Endothelial cell of umbilical vein (primary cell): ENCODE data around the gene NOD2. TPM values are rescaled to one million over a fixed set of nuclear protein-coding genes. Genes with fewer than 3 reads are reported as not detected.

Experiments used
- BruUV-seq: library from RNA; stranded (reverse); fragments of 400-500 nt; replicated peaks from 2 replicates; lab custom pipeline; 2021; lab: Mats Ljungman, UMichigan
- CTCF ChIA-PET: fragments of 300-600, 350-600 bp; sonication (Branson Sonifier 250); formaldehyde crosslinking; loops from one replicate; lab custom pipeline; 2021; ENCODE audit warnings: antibody characterized with exemption, inconsistent platforms; lab: Charles Lee
- POLR2A ChIA-PET: fragments of 300-600, 350-600 bp; sonication (Branson Sonifier 250); formaldehyde crosslinking; loops from one replicate; lab custom pipeline; 2021; ENCODE audit warnings: antibody characterized with exemption, inconsistent platforms; lab: Charles Lee
- DNase-seq: peaks from one replicate; pipeline ENCODE4 v3.0.0-alpha.2; 2011; ENCODE audit warnings: low read depth, low spot score
- FAIRE-seq: peaks from 2 replicates; lab custom pipeline; 2011; peaks lifted over from hg19 to GRCh38; lab: Jason Lieb, UNC
- H2AFZ ChIP-seq: 2 replicates; pipeline ENCODE4 v1.6.0; 2012; ENCODE audit warnings: low read depth, low read length, control low read depth, inconsistent platforms
- H3K27ac ChIP-seq: 2 replicates; pipeline ENCODE4 v1.5.1; 2011; ENCODE audit warnings: low read depth, mild to moderate bottlenecking, control low read depth, low read length, moderate library complexity; ENCODE audit not compliant: insufficient read depth
- H3K27me3 ChIP-seq, 2 experiments: 2 replicates each; pipeline versions ENCODE4 v1.6.0 to v1.6.1; 2011; ENCODE audit warnings: low read length in 2 of 2, mixed read lengths in 1 of 2; ENCODE audit not compliant: control insufficient read depth in 2 of 2, insufficient read depth in 2 of 2
- H3K36me3 ChIP-seq, 2 experiments: 2 replicates in 1 of 2; 3 replicates in 1 of 2; pipeline ENCODE4 v1.5.1; 2011; ENCODE audit warnings: low read length in 2 of 2, mild to moderate bottlenecking in 1 of 2, moderate library complexity in 1 of 2; ENCODE audit not compliant: control insufficient read depth in 2 of 2, insufficient read depth in 2 of 2; ENCODE audit errors: extremely low read depth in 1 of 2
- H3K4me1 ChIP-seq: 3 replicates; pipeline ENCODE4 v1.5.1; 2011; ENCODE audit warnings: mild to moderate bottlenecking, low read length; ENCODE audit not compliant: control insufficient read depth, insufficient read depth; ENCODE audit errors: extremely low read depth
- H3K4me2 ChIP-seq: 2 replicates; pipeline ENCODE4 v1.6.1; 2011; ENCODE audit warnings: low read length, control low read depth, mixed read lengths; ENCODE audit not compliant: insufficient read depth
- H3K4me3 ChIP-seq, 3 experiments: fragments of 200-600 bp in 1 of 3; sonication (generic), shearing (Covaris generic) in 1 of 3; replicated peaks in 1 of 3; 2 replicates each; pipeline ENCODE4 v1.5.1; 2011 to 2016; ENCODE audit warnings: control low read depth in 3 of 3, low read length in 3 of 3, mild to moderate bottlenecking in 2 of 3, inconsistent platforms in 1 of 3, low read depth in 1 of 3, moderate library complexity in 1 of 3; ENCODE audit not compliant: insufficient read depth in 1 of 3
- H3K79me2 ChIP-seq: 2 replicates; pipeline ENCODE4 v1.6.0; 2012; ENCODE audit warnings: low read length, inconsistent platforms; ENCODE audit not compliant: control insufficient read depth, insufficient read depth
- H3K9ac ChIP-seq: replicated peaks from 2 replicates; pipeline ENCODE3; 2011; ENCODE audit warnings: low read length, control low read depth; ENCODE audit not compliant: insufficient read depth; ENCODE audit errors: extremely low read depth
- H3K9me1 ChIP-seq: replicated peaks from 3 replicates; pipeline ENCODE4 v1.6.0; 2011; ENCODE audit warnings: mild to moderate bottlenecking, low read length; ENCODE audit not compliant: control insufficient read depth, insufficient read depth; ENCODE audit errors: extremely low read depth
- H3K9me3 ChIP-seq: replicated peaks from 2 replicates; pipeline ENCODE4 v1.5.1; 2012; ENCODE audit warnings: low read length, inconsistent platforms; ENCODE audit not compliant: control insufficient read depth, insufficient read depth
- H4K20me1 ChIP-seq: replicated peaks from 2 replicates; pipeline ENCODE3; 2011; ENCODE audit warnings: mild to moderate bottlenecking, low read length; ENCODE audit not compliant: control insufficient read depth, insufficient read depth; ENCODE audit errors: extremely low read depth
- CTCF ChIP-seq, 2 donors: IDR thresholded peaks; 1 replicate in 1 of 2; 2 replicates in 1 of 2; pipeline ENCODE4 v1.5.1; 2011; ENCODE audit warnings: low read length in 2 of 2, mild to moderate bottlenecking in 2 of 2, moderate library complexity in 2 of 2, control low read depth in 1 of 2, inconsistent platforms in 1 of 2, low read depth in 1 of 2; ENCODE audit not compliant: insufficient read depth in 1 of 2; ENCODE audit errors: extremely low read depth in 1 of 2
- EZH2 ChIP-seq: IDR thresholded peaks from 2 replicates; pipeline ENCODE4 v1.6.1; 2012; ENCODE audit warnings: borderline replicate concordance, low read depth, mild to moderate bottlenecking, moderate library complexity, low read length, inconsistent platforms; ENCODE audit not compliant: severe bottlenecking
- FOS ChIP-seq: IDR thresholded peaks from 2 replicates; pipeline ENCODE4 v1.6.1; 2011; ENCODE audit warnings: mild to moderate bottlenecking, low read length, moderate library complexity, borderline replicate concordance; ENCODE audit not compliant: insufficient read depth
- GATA2 ChIP-seq: IDR thresholded peaks from 2 replicates; pipeline ENCODE4 v1.7.0; 2011; ENCODE audit warnings: low read depth, mild to moderate bottlenecking, moderate library complexity, mixed read lengths, low read length; ENCODE audit not compliant: insufficient read length, insufficient read depth
- JUN ChIP-seq: IDR thresholded peaks from 2 replicates; pipeline ENCODE4 v1.6.1; 2011; ENCODE audit warnings: borderline replicate concordance, low read depth; ENCODE audit not compliant: insufficient read length, insufficient read depth
- MAX ChIP-seq: IDR thresholded peaks from 2 replicates; pipeline ENCODE4 v1.6.1; 2011; ENCODE audit not compliant: insufficient read depth, insufficient read length
- MYC ChIP-seq: IDR thresholded peaks from one replicate; pipeline ENCODE4 v1.6.1; 2011; ENCODE audit warnings: mild to moderate bottlenecking, low read depth, low read length
- POLR2A ChIP-seq: IDR thresholded peaks from 2 replicates; pipeline ENCODE4 v1.6.1; 2012; ENCODE audit warnings: low read depth, mild to moderate bottlenecking, control low read depth, low read length
- POLR2AphosphoS5 ChIP-seq: IDR thresholded peaks from 2 replicates; pipeline ENCODE4 v1.6.1; 2012; ENCODE audit warnings: low read depth, mild to moderate bottlenecking, control low read depth, low read length, moderate library complexity; ENCODE audit not compliant: insufficient read depth
- dilution Hi-C: fragments of 300-500 bp; cut with MboI; formaldehyde crosslinking; loops from one replicate; pipeline ENCODE4 v1.15.0; 2019; ENCODE audit warnings: low sequenced_read_pairs; ENCODE audit not compliant: extremely low pct_ligation_motif_present
- intact Hi-C: fragments of 100-400 bp; cut with micrococcal nuclease; formaldehyde crosslinking; loops from one replicate; pipeline ENCODE4 v1.10.0; 2022
- polyA plus RNA-seq, 4 experiments: library from polyadenylated mRNA; depleted of rRNA in 3 of 4; stranded (reverse) in 3 of 4; unstranded in 1 of 4; fragments of >200 nt; gene quantifications; 2 replicates each; pipeline versions ENCODE4 v1.2.1 to v1.2.3, GENCODE V29; 2011 to 2012; ENCODE audit warnings: missing spikeins in 1 of 4
- total RNA-seq: library from RNA; stranded (reverse); gene quantifications from 2 replicates; pipeline ENCODE4 v1.2.3, GENCODE V29; 2021

NOD2 gene
- total and polyA plus RNA-seq, 2 donors (not counting 3 experiments of a cell fraction or from before 2014, with no cell fraction given): 0.07 to 0.58 TPM

- H3K9me3 ChIP-seq: no peaks in the 10 kb centered on the region
- ChIA-PET CTCF (interaction anchor here (1.1 to 1.4 kb wide), 2 partner anchors 13 to 28 kb away, joined by 3 to 9 read pairs; no protein-coding TSS in a partner anchor), POLR2A (no interaction called here)
These were observed 85.1 kb downstream of the NOD2 start for GRCh38 chr16:50778284-50779163.

More at GRCh38 chr16:50778284-50779163, 85.1 kb downstream of the NOD2 start:
- H2AFZ ChIP-seq: no peak overlapping the region
- H3K4me2 ChIP-seq: no peak overlapping the region
- DNase-seq (no peak), FAIRE-seq (no peak)
- H3K4me3 ChIP-seq: no peak overlapping the region
- no peaks in the 10 kb centered on the region for H3K27me3 ChIP-seq
- BruUV-seq: no TSS peak
- peaks cover under 1% of the 10 kb centered on the region for H4K20me1 ChIP-seq
- H3K4me1 ChIP-seq: no peaks in the 10 kb centered on the region
- peaks cover 3% of the 10 kb centered on the region in 2 experiments for H3K36me3 ChIP-seq
- intact Hi-C loops: no loop called here
- TF ChIP-seq POLR2AphosphoS5 (no peak), GATA2 (no peak), JUN (no peak), POLR2A (no peak), MYC (no peak), MAX (no peak), FOS (no peak), EZH2 (no peak), CTCF (IDR thresholded peaks at IDR 0.05; ENCODE audit: extremely low read depth in 1 of 2, insufficient read depth in 1 of 2, low read depth in 1 of 2, low read length in 2 of 2) (no peak)
- no peak overlapping the region for H3K9ac ChIP-seq
- no peak overlapping the region for H3K27ac ChIP-seq
- H3K9me1 ChIP-seq: no peaks in the 10 kb centered on the region
- no peaks in the 10 kb centered on the region for H3K79me2 ChIP-seq
- dilution Hi-C loops: no loop called here
